WTC11 (cell line): ENCODE data around the gene LRRC32. TPM values are rescaled to one million over a fixed set of nuclear protein-coding genes. Genes with fewer than 3 reads are reported as not detected.

Experiments used
- ATAC-seq: fragments of 200-7000 bp; cut with Tn5 transposase; 2 replicates; pipeline ENCODE4 v1.10.0; 2021; ENCODE audit warnings: mild to moderate bottlenecking, moderate library complexity
- CTCF ChIA-PET: fragments of 300-600 bp; sonication (Branson Sonifier 250); formaldehyde crosslinking; loops from one replicate; lab custom pipeline; 2021; ENCODE audit warnings: antibody characterized with exemption; lab: Charles Lee
- POLR2A ChIA-PET: fragments of 350-600 bp; sonication (Branson Sonifier 250); formaldehyde crosslinking; loops from one replicate; lab custom pipeline; 2021; ENCODE audit warnings: antibody characterized with exemption; lab: Charles Lee
- DNase-seq: peaks from one replicate; pipeline ENCODE4 v3.0.0; 2021; ENCODE audit warnings: low spot score
- H3K27ac Mint-ChIP-seq: 2 replicates; pipeline ENCODE4 v1.8.0; 2021; ENCODE audit warnings: mixed read lengths
- H3K27me3 Mint-ChIP-seq: 2 replicates; pipeline ENCODE4 v1.8.0; 2021; ENCODE audit warnings: low read depth, mild to moderate bottlenecking, moderate library complexity, mixed read lengths
- H3K36me3 Mint-ChIP-seq: 2 replicates; pipeline ENCODE4 v1.8.0; 2021; ENCODE audit warnings: mixed read lengths
- H3K4me1 Mint-ChIP-seq: 2 replicates; pipeline ENCODE4 v1.8.0; 2022; ENCODE audit warnings: mixed read lengths
- H3K4me3 Mint-ChIP-seq: 2 replicates; pipeline ENCODE4 v1.8.0; 2021; ENCODE audit warnings: mild to moderate bottlenecking, moderate library complexity, mixed read lengths
- H3K9me3 Mint-ChIP-seq: 2 replicates; pipeline ENCODE4 v1.8.0; 2021; ENCODE audit warnings: mixed read lengths
- CBFB ChIP-seq: sonication (generic); formaldehyde crosslinking; IDR thresholded peaks from 2 replicates; pipeline ENCODE4 v1.8.1; 2022; ENCODE audit warnings: mild to moderate bottlenecking, low read depth, missing genetic modification reagents
- CDX4 ChIP-seq: fragments of 250-450 bp; sonication (Bioruptor Pico); IDR thresholded peaks from 2 replicates; pipeline ENCODE4 v1.9.0; 2021; ENCODE audit warnings: moderate library complexity, mild to moderate bottlenecking, inconsistent platforms, borderline replicate concordance
- CREB1 ChIP-seq: sonication (generic); formaldehyde crosslinking; IDR thresholded peaks from 2 replicates; pipeline ENCODE4 v1.8.0; 2023; ENCODE audit warnings: mild to moderate bottlenecking, missing genetic modification reagents
- CREM ChIP-seq: sonication (generic); formaldehyde crosslinking; IDR thresholded peaks from 2 replicates; pipeline ENCODE4 v1.8.1; 2022; ENCODE audit warnings: mild to moderate bottlenecking, missing genetic modification reagents, moderate library complexity
- EMX1 ChIP-seq: fragments of 250-450 bp; sonication (Bioruptor Pico); IDR thresholded peaks from 2 replicates; pipeline ENCODE4 v1.8.0; 2021; ENCODE audit warnings: mild to moderate bottlenecking
- ETV6 ChIP-seq: sonication (generic); formaldehyde crosslinking; IDR thresholded peaks from 2 replicates; pipeline ENCODE4 v1.8.1; 2022; ENCODE audit warnings: mild to moderate bottlenecking, missing genetic modification reagents
- GABPB1 ChIP-seq: sonication (generic); formaldehyde crosslinking; IDR thresholded peaks from 2 replicates; pipeline ENCODE4 v1.8.1; 2023; ENCODE audit warnings: mild to moderate bottlenecking, missing genetic modification reagents
- JUN ChIP-seq: sonication (generic); formaldehyde crosslinking; IDR thresholded peaks from 2 replicates; pipeline ENCODE4 v1.8.0; 2023; ENCODE audit warnings: mild to moderate bottlenecking, missing genetic modification reagents
- KAT7 ChIP-seq: sonication (generic); formaldehyde crosslinking; IDR thresholded peaks from 2 replicates; pipeline ENCODE4 v1.8.1; 2023; ENCODE audit warnings: missing genetic modification reagents, mild to moderate bottlenecking, borderline replicate concordance
- MLX ChIP-seq: sonication (generic); formaldehyde crosslinking; IDR thresholded peaks from 2 replicates; pipeline ENCODE4 v1.8.1; 2023; ENCODE audit warnings: mild to moderate bottlenecking, missing genetic modification reagents, moderate library complexity
- MYBL2 ChIP-seq: sonication (generic); formaldehyde crosslinking; IDR thresholded peaks from 2 replicates; pipeline ENCODE4 v1.8.1; 2023; ENCODE audit warnings: mild to moderate bottlenecking, moderate library complexity, missing genetic modification reagents
- OVOL2 ChIP-seq: fragments of 250-450 bp; sonication (Bioruptor Pico); IDR thresholded peaks from 2 replicates; pipeline ENCODE4 v1.9.0; 2021; ENCODE audit warnings: mild to moderate bottlenecking, borderline replicate concordance
- TCF7 ChIP-seq: sonication (generic); formaldehyde crosslinking; IDR thresholded peaks from 2 replicates; pipeline ENCODE4 v1.8.0; 2022; ENCODE audit warnings: mild to moderate bottlenecking, low read depth, missing genetic modification reagents, moderate library complexity
- ZSCAN18 ChIP-seq: fragments of 250-450 bp; sonication (Bioruptor Pico); IDR thresholded peaks from 2 replicates; pipeline ENCODE4 v2.1.2; 2022; ENCODE audit warnings: mild to moderate bottlenecking, moderate library complexity
- total RNA-seq: library from RNA; stranded (reverse); gene quantifications from 3 replicates; pipeline ENCODE4 v1.2.3, GENCODE V29; 2021
- TF ChIP-seq, protein P1 (sequence below): fragments of 250-450 bp; sonication (Bioruptor Pico); conservative IDR thresholded peaks from 2 replicates; pipeline ENCODE4 v1.9.0; 2021; ENCODE audit warnings: mild to moderate bottlenecking
- TF ChIP-seq, protein P2 (sequence below): sonication (generic); formaldehyde crosslinking; IDR thresholded peaks from 2 replicates; pipeline ENCODE4 v1.8.0; 2022; ENCODE audit warnings: missing genetic modification reagents
- TF ChIP-seq, protein P3 (sequence below): sonication (generic); formaldehyde crosslinking; IDR thresholded peaks from 2 replicates; pipeline ENCODE4 v1.8.1; 2023; ENCODE audit warnings: mild to moderate bottlenecking, missing genetic modification reagents, borderline replicate concordance

Gene LRRC32
- total RNA-seq, 1 experiment from 2014 or later, result 0.74 TPM

DNA sequence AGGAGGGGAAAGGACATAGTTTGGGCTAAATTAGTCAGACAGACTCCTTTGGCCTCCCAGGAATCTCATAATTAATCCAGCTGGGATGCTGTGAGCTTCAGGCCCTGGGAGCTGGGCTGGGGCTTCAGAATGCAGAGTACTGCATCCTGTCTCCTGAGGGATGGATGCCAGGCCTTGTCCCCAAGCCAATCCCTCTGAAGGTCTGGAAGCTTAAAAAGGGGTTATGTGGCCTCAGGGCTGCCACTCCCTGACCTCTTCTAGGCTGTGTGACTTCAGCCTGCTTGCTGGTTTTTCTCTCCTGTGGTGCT, 6.9 kb upstream of the LRRC32 start:
- no peak for ATAC-seq
- Mint-ChIP-seq H3K36me3 (no peaks in the 10 kb centered on the region), H3K27me3 (peaks cover 4% of the 10 kb centered on the region; the same call in 1 of the 2 replicates), H3K9me3 (no peaks in the 10 kb centered on the region), H3K4me3 (no peak overlapping the region), H3K4me1 (no peaks in the 10 kb centered on the region), H3K27ac (no peak overlapping the region)
- no peak for DNase-seq
- POLR2A ChIA-PET, result no interaction called here
- CTCF ChIA-PET, result interaction anchor here (1.2 to 6.6 kb wide), 3 partner anchors 62 to 470 kb away, joined by 3 to 60 read pairs (median 3); no protein-coding TSS in a partner anchor
- TF ChIP-seq CDX4 (CRISPR knock-in tag), result no peak
- TF ChIP-seq OVOL2 (CRISPR knock-in tag), result no peak

DNA sequence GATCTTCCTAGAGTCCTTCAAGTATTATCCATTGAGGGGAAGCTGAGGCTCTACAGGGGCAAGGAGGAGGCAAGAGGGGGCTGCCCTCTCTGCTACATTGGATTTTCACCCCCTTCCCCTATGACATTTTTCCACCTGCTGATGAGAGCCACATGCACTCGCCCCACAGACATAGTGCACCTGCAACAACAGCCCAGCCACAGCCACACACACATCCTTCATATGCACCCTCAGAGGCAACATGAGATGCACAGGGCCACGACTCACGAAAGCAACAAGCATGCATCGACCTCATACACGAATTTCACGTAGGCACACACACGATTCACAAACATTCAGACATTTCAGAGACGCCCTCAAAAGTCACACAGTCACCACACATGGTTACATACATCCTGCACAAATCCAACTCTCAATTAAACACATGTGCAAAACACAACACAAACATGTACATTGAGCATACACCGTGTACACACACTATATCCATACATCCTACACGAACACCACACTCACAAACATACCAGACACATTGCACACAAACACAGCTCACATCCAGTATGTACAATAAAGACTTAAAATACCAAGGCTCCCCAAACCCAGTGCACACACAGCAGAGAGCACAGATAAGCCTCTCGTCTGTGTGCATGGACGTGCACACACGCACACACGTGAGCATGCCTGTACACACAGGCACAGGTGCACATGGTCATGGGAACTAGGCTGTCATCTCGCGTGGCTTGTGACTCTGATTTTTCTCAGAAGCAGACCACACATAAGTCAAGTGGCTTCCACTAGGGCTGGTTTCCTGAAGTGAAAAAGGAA, 6.3 kb upstream of the LRRC32 start:
- Mint-ChIP-seq H3K4me3 (no peak overlapping the region), H3K36me3 (no peaks in the 10 kb centered on the region), H3K4me1 (no peaks in the 10 kb centered on the region), H3K9me3 (no peaks in the 10 kb centered on the region), H3K27me3 (peaks cover 4% of the 10 kb centered on the region; the same call in 1 of the 2 replicates), H3K27ac (no peak overlapping the region)
- TF ChIP-seq CREM, result no peak
- TF ChIP-seq KAT7 (CRISPR knock-in tag), result no peak
- TF ChIP-seq JUN, result no peak
- no peak for TF ChIP-seq EMX1 (CRISPR knock-in tag)
- TF ChIP-seq, protein P1, sequence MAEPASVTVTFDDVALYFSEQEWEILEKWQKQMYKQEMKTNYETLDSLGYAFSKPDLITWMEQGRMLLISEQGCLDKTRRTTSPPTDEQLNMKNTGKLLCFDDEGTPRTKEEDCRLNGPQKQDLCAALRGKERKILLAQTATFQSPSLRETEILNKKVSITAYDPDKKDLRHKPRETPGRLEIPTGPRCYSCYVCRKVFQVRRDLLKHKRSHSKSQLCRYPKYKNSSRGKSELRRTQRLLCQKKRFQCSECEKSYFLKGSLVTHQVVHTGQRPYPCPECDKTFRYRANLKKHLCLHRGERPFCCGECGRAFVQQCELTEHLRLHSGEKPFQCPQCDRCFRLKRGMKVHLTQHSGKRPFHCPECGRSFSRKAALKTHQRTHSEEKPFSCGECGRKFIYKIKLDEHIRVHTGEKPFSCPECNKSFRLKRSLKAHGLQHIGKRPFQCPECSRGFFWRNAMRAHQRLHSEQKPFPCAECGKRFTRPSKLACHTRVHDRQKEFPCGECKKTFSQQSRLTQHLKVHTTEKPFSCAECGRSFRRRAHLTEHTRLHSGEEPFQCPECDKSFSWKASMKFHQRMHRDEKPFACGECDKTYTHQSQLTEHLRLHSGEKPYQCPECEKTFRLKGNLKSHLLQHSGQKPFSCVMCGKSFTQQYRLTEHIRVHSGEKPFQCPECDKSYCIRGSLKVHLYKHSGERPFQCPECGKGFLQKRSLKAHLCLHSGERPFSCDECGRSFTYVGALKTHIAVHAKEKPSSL (CRISPR knock-in tag), result no peak
- no peak for TF ChIP-seq ZSCAN18 (CRISPR knock-in tag)
- no peak for TF ChIP-seq TCF7 (CRISPR knock-in tag)
- TF ChIP-seq MLX, result no peak
- no peak for TF ChIP-seq GABPB1 (CRISPR knock-in tag)
- TF ChIP-seq CREB1 (CRISPR knock-in tag), result no peak
- no peak for TF ChIP-seq ETV6 (CRISPR knock-in tag)
- TF ChIP-seq, protein P2, sequence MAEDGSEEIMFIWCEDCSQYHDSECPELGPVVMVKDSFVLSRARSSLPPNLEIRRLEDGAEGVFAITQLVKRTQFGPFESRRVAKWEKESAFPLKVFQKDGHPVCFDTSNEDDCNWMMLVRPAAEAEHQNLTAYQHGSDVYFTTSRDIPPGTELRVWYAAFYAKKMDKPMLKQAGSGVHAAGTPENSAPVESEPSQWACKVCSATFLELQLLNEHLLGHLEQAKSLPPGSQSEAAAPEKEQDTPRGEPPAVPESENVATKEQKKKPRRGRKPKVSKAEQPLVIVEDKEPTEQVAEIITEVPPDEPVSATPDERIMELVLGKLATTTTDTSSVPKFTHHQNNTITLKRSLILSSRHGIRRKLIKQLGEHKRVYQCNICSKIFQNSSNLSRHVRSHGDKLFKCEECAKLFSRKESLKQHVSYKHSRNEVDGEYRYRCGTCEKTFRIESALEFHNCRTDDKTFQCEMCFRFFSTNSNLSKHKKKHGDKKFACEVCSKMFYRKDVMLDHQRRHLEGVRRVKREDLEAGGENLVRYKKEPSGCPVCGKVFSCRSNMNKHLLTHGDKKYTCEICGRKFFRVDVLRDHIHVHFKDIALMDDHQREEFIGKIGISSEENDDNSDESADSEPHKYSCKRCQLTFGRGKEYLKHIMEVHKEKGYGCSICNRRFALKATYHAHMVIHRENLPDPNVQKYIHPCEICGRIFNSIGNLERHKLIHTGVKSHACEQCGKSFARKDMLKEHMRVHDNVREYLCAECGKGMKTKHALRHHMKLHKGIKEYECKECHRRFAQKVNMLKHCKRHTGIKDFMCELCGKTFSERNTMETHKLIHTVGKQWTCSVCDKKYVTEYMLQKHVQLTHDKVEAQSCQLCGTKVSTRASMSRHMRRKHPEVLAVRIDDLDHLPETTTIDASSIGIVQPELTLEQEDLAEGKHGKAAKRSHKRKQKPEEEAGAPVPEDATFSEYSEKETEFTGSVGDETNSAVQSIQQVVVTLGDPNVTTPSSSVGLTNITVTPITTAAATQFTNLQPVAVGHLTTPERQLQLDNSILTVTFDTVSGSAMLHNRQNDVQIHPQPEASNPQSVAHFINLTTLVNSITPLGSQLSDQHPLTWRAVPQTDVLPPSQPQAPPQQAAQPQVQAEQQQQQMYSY (CRISPR knock-in tag), result no peak
- TF ChIP-seq, protein P3, sequence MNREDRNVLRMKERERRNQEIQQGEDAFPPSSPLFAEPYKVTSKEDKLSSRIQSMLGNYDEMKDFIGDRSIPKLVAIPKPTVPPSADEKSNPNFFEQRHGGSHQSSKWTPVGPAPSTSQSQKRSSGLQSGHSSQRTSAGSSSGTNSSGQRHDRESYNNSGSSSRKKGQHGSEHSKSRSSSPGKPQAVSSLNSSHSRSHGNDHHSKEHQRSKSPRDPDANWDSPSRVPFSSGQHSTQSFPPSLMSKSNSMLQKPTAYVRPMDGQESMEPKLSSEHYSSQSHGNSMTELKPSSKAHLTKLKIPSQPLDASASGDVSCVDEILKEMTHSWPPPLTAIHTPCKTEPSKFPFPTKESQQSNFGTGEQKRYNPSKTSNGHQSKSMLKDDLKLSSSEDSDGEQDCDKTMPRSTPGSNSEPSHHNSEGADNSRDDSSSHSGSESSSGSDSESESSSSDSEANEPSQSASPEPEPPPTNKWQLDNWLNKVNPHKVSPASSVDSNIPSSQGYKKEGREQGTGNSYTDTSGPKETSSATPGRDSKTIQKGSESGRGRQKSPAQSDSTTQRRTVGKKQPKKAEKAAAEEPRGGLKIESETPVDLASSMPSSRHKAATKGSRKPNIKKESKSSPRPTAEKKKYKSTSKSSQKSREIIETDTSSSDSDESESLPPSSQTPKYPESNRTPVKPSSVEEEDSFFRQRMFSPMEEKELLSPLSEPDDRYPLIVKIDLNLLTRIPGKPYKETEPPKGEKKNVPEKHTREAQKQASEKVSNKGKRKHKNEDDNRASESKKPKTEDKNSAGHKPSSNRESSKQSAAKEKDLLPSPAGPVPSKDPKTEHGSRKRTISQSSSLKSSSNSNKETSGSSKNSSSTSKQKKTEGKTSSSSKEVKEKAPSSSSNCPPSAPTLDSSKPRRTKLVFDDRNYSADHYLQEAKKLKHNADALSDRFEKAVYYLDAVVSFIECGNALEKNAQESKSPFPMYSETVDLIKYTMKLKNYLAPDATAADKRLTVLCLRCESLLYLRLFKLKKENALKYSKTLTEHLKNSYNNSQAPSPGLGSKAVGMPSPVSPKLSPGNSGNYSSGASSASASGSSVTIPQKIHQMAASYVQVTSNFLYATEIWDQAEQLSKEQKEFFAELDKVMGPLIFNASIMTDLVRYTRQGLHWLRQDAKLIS (CRISPR knock-in tag), result no peak
- no peak for TF ChIP-seq MYBL2 (CRISPR knock-in tag)
- TF ChIP-seq CBFB (CRISPR knock-in tag), result no peak
- ChIA-PET CTCF (interaction anchor here (1.2 to 6.6 kb wide), 4 partner anchors 9 to 469 kb away, joined by 3 to 60 read pairs (median 4); no protein-coding TSS in a partner anchor), POLR2A (no interaction called here)
- ATAC-seq (no peak), DNase-seq (no peak)
